ENCODE results near the gene BSPRY. TPM values are rescaled to one million over a fixed set of nuclear protein-coding genes. Genes with fewer than 3 reads are reported as not detected.
"Not testable (repeated sequence)": the region's sequence is repeated elsewhere in the genome, so short reads cannot be mapped to it uniquely, and the experiment has no call there.

BSPRY gene
- total RNA-seq, 1 experiment from 2014 or later = 0.13 TPM

- in situ Hi-C loops (cut with HindIII; ENCODE audit: low pct_unique_long_range_greater_than_20kb, low sequenced_read_pairs) (no loop called here), intact Hi-C loops (cut with micrococcal nuclease; ENCODE audit: unreplicated experiment) (no loop called here)
- 0 out of 2 replicates have a peak overlapping the region, but pooled peaks have one; percentile 29 for H3K27ac ChIP-seq (ENCODE audit: low read length)
- H3K36me3 ChIP-seq (ENCODE audit: control insufficient read depth, insufficient read depth, low read length) = no peaks in the 10 kb centered on the region; the same call in 1 of the 2 replicates
- ChIA-PET POLR2A (interaction anchor here (0.6 to 0.7 kb wide), 2 partner anchors 12 to 555 kb away, joined by 3 to 6 read pairs; no protein-coding TSS in a partner anchor), CTCF (no interaction called here)
- ATAC-seq = no peak
- no peaks in the 10 kb centered on the region for H3K27me3 ChIP-seq (ENCODE audit: control insufficient read depth, insufficient read depth, low read length)
- DNase-seq (ENCODE audit: low read depth, low spot score) = no peak
- TSS peak; percentile 88 for BruUV-seq (replicated peaks)
- H3K9me3 ChIP-seq (ENCODE audit: control insufficient read depth, insufficient read depth, low read depth, low read length) = no peaks in the 10 kb centered on the region
- peak overlapping the region; percentile 76 to 82 for H3K4me3 ChIP-seq (ENCODE audit: low read depth in 2 of 2, low read length in 2 of 2)
- no peak for TF ChIP-seq TCF7L2 (IDR thresholded peaks at IDR 0.05; ENCODE audit: low read depth, low read length)
- no peak for TF ChIP-seq SIN3A (IDR thresholded peaks at IDR 0.05; ENCODE audit: borderline replicate concordance, insufficient read depth, low read depth, low read length)
- TF ChIP-seq POLR2AphosphoS5 (IDR thresholded peaks at IDR 0.05; ENCODE audit: low read depth, low read length) = no peak
- TF ChIP-seq REST (IDR thresholded peaks at IDR 0.05; ENCODE audit: insufficient read depth in 1 of 2, low read depth in 2 of 2, low read length in 1 of 2) = no peak
- no peak for TF ChIP-seq CTCF (IDR thresholded peaks at IDR 0.05)
- H3K4me1 ChIP-seq (ENCODE audit: control insufficient read depth, insufficient read depth, low read length) = no peaks in the 10 kb centered on the region; the same call in 1 of the 2 replicates
These were observed 26.0 kb downstream of the BSPRY start for GRCh38 chr9:113375057-113376023.

- H3K4me1 ChIP-seq (ENCODE audit: control insufficient read depth, insufficient read depth, low read length) = no peaks in the 10 kb centered on the region; the same call in 1 of the 2 replicates
- H3K36me3 ChIP-seq (ENCODE audit: control insufficient read depth, insufficient read depth, low read length) = no peaks in the 10 kb centered on the region; the same call in 1 of the 2 replicates
- intact Hi-C loops (cut with micrococcal nuclease; ENCODE audit: unreplicated experiment) (no loop called here), in situ Hi-C loops (cut with HindIII; ENCODE audit: low pct_unique_long_range_greater_than_20kb, low sequenced_read_pairs) (no loop called here)
- peak within 1 kb of the TSS; percentile 76 to 82 for H3K4me3 ChIP-seq (ENCODE audit: low read depth in 2 of 2, low read length in 2 of 2)
- no peaks in the 10 kb centered on the region for H3K9me3 ChIP-seq (ENCODE audit: control insufficient read depth, insufficient read depth, low read depth, low read length)
- H3K27ac ChIP-seq (ENCODE audit: low read length) = peak within 1 kb of the TSS; percentile 75
- ChIA-PET POLR2A (interaction anchor here (0.6 kb wide), 1 partner anchor 107 kb away, joined by 4 read pairs; no protein-coding TSS in a partner anchor), CTCF (interaction anchor here (0.6 to 0.8 kb wide), 3 partner anchors 95 to 212 kb away, joined by 3 to 4 read pairs (median 3); no protein-coding TSS in a partner anchor)
- H3K27me3 ChIP-seq (ENCODE audit: control insufficient read depth, insufficient read depth, low read length) = no peaks in the 10 kb centered on the region
- no TSS peak for BruUV-seq (replicated peaks)
- TF ChIP-seq CTCF (IDR thresholded peaks at IDR 0.05) (no peak), POLR2AphosphoS5 (IDR thresholded peaks at IDR 0.05; ENCODE audit: low read depth, low read length) (peak; percentile 70; the same call in 1 of the 2 replicates)
- peak; percentile 98 for ATAC-seq
- DNase-seq (ENCODE audit: low read depth, low spot score) = no peak
These were observed 27.6 kb downstream of the BSPRY start, which contains the start of gene HDHD3 for GRCh38 chr9:113376634-113377567. HDHD3 (minus strand) TSS chr9:113376986; CDS start chr9:113374354, 2,632 bp downstream.

- ATAC-seq; H3K27me3 ChIP-seq (ENCODE audit: control insufficient read depth, insufficient read depth, low read length); H3K36me3 ChIP-seq (ENCODE audit: control insufficient read depth, insufficient read depth, low read length); DNase-seq (ENCODE audit: low read depth, low spot score); BruUV-seq (replicated peaks); H3K27ac ChIP-seq (ENCODE audit: low read length); in situ Hi-C loops (cut with HindIII; ENCODE audit: low pct_unique_long_range_greater_than_20kb, low sequenced_read_pairs); POLR2A ChIA-PET; H3K9me3 ChIP-seq (ENCODE audit: control insufficient read depth, insufficient read depth, low read depth, low read length); CTCF ChIA-PET; H3K4me3 ChIP-seq (ENCODE audit: low read depth in 2 of 2, low read length in 2 of 2); H3K4me1 ChIP-seq (ENCODE audit: control insufficient read depth, insufficient read depth, low read length); intact Hi-C loops (cut with micrococcal nuclease; ENCODE audit: unreplicated experiment): not testable (repeated sequence)
These were observed 29.9 kb downstream of the BSPRY start for GRCh38 chr9:113379094-113379828.
